Activated T-cell treated with anti-CD3 and anti-CD28 coated beads for 1 hour (primary cell): Measurements from ENCODE around the gene SH3TC2.

Source experiments
- DNase-seq: peaks from one replicate; pipeline ENCODE4 v3.0.0-alpha.2; 2020; ENCODE audit warnings: low read depth

The SH3TC2 gene

DNA sequence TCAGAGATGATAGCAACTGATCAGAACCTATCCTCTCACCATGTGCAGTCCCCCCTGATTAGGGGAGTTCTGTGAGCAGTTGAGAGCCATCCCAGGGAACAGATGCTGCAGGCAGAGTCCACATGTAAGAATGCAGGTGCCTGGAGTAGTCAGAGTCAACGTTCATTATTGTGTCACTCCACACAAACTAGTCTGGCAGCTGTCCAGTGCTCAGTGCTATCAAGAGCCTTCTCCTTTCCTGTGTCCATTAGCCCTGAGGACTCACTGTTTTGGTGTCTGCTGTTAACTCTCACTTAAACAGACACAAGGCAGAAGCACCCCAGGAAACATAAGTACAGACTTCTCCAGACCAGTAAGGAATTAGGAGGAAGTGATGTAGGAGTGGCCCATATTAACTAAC is 2.5 kb downstream of the SH3TC2 start:
- no peak for DNase-seq

DNA sequence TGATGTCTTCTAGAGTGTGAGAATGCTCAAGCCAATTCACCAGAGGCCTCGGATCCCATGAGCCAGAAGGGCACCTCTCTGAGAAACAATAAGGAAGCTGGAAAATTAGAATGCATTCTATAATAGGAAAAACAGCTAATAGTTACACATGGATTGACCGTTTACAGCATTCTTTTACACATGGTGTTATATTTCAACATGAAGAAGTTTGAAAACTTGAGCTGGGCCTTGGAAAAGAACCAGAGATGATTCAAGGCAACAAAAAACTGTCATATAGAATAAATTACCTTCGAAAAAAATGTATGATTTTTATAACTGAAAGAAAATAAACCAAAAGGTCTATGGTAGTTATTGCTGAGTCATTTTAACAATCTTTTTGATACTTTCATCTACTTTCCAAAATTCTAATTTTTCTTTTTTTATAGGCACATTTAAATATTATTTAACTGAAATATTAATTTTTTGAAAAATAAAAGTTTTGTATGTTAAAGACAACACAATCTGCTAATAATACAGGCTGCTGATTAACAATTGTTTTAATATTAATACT is 6.2 kb downstream of the SH3TC2 start:
- no peak for DNase-seq

GRCh38 chr5:149054416-149054815 is 8.4 kb downstream of the SH3TC2 start:
- DNase-seq: no peak

DNA sequence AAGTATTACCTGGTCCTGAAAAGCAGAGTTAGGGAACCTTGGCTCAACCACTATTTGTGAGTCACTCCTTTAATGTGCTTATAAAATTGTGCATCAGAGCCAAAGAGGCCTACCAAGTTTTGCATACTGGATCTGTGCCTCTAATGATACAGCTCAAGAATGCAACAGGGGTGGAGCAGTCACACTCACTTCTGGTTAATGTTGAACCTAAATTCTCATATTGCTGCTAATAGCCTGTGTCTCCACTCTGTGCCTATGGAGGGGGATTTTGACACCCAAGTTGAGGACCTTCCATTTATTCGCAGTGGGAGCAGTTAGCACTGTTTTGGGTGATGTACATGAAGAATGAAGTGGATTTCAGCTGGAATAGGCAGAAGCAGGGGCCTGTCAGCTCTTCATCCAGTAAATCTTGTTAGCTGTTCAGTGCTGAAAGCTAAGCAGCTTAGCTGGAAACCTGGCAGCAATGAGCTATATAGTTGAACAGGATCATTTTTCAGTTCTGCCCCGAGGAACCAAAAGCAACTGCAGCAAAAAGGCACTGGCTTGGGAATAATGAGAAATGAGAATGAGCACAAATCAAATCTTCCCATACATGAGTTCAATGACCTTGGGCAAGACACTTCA is 9.7 kb downstream of the SH3TC2 start:
- DNase-seq: no peak

DNA sequence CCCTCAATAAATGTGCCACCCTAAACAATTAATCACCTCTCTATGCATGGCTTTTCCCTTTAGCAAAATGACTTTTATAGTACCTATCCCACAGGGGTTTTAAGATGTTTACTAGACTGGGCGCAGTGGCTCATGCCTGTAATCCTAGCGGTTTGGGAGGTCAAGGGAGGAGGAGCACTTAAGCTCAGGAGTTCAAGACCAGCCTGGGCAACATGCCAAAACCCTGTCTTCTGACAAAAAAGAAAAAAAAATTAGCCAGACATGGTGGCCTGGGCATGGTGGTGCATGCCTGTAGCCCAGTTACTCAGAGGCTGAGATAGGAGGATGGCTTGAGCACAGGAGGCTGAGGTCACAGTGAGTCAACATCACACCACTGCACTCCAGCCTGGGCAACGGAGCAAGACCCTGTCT is 13.5 kb downstream of the SH3TC2 start:
- DNase-seq: no peak

DNA sequence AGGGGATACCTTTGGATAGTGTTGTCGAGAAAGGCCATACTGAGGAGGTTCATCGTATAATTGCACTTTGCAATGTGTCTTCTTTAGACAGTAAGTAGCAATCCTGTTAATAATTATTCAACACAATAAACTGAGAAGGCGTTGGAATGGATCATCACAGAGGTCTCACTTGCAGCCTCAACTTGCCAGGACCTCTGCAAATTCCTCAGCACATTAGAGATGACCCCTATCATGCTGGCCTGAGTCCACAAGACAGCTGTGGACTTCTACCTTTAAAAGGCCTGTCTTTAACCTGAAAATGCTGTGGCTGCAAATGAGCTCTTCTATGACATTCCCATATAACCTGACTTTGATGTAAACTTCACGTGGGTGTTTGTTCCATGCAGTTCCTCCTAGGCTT is 14.1 kb downstream of the SH3TC2 start:
- DNase-seq: no peak

DNA sequence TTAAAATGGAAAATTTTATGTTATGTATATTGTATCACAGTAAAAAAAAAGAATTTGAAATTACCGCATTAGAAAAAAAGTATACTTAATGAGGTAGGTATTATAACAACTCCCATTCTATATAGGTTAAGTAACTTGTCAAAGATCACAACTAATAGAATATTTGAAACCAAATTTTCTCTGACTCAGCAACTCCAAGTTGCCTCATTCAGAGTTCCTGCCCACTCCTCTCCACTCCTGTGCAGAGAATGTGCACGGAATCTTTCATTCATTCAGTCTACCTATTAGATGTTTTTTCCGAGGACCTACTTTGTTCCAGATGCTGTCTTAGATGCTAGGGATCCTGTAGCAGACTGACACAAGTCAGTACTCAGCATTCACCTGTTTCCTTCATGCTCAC is 15.4 kb downstream of the SH3TC2 start:
- no peak for DNase-seq

DNA sequence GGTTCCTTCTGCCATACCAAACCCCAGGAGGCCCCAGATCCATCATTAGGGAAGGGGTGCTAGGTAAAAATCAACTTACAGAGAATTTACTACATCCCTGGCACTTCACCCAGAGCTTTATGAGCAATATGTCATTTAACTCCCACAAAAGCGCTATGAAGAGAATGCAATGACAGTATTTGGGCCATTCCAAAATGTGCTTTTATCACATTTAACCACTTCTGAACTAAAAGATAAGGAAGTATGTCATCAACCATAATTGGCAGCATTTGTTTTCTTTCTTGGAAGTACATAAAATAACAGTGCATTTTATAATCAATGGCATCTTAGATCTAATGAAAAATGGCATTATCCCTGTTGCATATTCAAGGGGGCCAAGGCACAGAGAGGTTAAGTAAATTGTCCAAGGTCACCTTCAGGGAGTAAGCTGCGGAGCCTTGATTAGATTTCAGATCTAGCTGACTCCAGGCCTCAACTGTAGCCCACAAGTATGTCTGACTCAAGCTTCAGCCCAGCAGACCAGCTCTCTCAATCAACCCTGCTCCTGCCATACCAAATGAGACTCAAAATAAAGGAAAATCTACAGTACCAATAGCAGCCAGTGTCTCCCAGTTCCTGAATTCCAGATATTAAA is 16.5 kb downstream of the SH3TC2 start:
- no peak for DNase-seq

- no peak for DNase-seq
Observed at GRCh38 chr5:149045089-149045460, 17.8 kb downstream of the SH3TC2 start.

GRCh38 chr5:149044453-149045088 is 18.3 kb downstream of the SH3TC2 start:
- no peak for DNase-seq

DNA sequence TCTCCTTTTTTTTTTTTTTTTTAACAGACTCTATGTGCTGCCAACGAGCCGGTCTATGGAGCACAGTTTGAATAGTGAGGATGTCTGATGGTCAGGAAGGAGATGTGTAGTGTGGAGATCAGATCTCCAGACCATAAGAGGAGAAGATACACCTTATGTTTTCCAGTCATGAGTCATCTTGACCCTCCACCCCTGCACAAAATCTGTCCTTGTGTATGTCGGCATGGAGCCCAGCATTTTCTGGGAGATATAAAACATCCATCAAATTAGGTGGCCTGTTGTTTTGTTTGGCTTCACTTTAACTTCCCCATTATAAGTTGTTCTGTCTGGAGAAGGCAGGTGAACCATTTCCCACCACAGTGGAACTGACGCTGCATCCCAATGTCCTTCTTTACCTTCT is 19.2 kb downstream of the SH3TC2 start:
- DNase-seq: no peak

DNA sequence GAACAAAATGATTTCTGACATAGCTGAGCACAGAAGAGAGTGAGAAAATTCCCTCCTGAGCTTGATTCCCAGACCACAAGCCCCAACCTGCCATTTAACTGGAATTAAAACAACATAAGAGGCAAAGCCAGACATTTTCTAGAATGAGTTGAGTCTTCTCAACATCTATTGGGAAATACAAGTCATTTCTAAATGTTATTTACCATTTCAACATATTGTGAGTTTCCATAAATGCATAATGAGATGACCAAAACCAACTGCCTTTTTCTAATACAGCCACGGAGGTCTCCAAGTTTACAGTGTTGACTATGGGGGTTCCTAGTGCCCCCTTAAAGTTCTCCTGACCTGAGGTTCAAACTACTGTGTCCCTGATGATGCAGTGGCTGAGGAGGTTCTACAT is 20.0 kb downstream of the SH3TC2 start:
- no peak for DNase-seq

DNA sequence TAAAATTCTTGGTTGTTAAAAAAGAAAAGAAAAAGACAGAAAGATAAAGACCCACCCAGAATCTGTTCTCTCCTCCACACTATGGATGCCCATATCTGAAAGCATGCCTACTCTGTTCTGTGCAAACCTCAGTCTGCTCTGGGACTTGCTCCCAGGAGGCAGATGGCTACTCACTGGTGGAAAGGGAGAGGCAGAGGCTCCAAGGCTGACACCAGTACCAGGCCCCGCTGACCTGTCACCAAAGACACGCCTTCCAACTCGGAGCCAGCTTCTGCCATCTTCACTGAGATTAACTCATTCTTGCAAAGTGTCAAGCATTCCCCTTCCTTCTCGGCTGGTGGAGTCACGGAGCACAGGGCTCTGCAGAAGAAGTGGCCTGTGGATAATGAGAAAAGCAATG is 21.6 kb downstream of the SH3TC2 start:
- no peak for DNase-seq

DNA sequence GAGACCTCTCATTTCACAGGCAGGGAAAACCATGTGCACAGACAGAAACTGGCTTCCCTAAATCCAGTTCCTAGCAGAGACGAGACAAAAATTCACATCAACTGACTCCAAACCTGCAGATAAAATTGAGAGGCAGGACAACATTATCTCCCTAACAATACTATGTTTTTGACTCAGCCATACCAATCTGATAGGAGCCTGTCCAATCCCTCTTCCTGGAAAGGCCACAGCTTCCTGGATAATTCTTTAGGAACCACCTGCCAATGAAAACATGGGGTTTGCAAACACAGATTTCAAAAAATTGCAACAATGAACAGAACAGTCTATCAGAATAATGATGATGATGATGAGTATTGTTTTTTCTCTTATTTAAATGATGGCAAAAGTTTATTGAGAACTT is 22.4 kb downstream of the SH3TC2 start:
- no peak for DNase-seq

DNA sequence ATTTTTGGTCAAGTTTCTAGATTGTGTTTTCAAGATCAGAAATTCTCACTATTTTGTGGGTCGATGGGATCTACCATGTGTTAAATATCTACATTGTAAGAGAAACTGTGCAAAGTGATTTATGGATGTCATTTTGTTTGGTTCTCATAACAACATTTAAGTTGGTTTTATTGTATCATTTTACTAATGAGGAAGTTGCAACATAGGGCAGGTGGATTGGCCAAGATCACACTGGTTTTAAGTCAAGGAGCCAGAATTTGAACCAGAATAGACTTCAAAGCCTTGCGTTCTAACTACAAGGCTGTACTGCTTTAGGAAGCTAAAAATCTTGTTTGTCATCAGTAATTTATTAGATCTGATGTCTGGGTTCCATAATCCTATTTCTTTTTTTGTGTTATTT is 23.4 kb downstream of the SH3TC2 start:
- DNase-seq: no peak

- no peak for DNase-seq
Observed at GRCh38 chr5:149038336-149039080, 24.4 kb downstream of the SH3TC2 start.

GRCh38 chr5:149037817-149038216 is 25.0 kb downstream of the SH3TC2 start:
- DNase-seq: no peak

GRCh38 chr5:149036970-149037369 is 25.9 kb downstream of the SH3TC2 start:
- DNase-seq: no peak

GRCh38 chr5:149036168-149036567 is 26.7 kb downstream of the SH3TC2 start:
- no peak for DNase-seq

DNA sequence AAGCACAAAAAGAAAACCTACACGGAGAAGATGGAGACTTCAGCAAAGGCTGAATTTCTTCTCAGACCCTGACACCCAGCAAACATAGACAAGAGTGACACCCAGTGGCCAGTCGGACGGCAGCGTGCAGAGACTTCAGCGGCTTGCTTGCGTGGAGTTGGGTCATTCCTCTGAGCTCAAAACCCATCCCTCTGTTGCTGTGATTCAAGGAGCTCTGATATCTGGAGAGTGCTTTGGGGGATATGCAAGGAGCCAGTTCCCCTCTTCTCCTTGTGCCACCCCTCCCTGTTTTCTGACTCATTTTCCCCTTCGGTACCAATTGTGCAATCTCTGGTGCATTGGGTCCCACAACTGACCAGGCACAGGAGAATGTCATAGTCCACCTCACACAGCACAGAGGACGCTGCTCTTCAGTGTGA is 27.5 kb downstream of the SH3TC2 start:
- peak; percentile 46 for DNase-seq

- no peak for DNase-seq
Observed at GRCh38 chr5:149030838-149031397, 31.9 kb downstream of the SH3TC2 start.

DNA sequence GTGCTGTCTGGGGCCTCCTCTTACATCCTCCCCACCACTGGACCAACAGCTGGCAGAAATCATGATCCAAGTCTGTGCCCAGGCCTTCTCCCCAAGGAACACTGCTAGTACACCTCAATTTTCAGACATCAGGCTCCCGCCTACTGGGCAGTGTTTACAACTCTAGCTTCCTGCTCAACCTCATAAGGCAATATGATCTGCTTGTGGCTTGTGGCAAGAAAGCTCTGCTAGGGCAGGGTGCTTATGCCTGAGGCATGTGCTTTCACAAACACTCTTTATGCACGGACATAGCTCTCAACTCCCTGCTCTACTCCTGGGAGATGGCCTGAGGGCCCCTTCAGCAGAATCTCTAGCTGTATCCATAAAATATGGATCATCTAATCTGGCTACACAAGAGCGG is 32.5 kb downstream of the SH3TC2 start:
- DNase-seq: no peak
